NCI-H524 treated with DMSO at 0.1 percent for 48 hours (cell line): Measurements from ENCODE around the gene COG1.

ENCODE experiments used
- DNase-seq: peaks from one replicate; lab custom pipeline; 2025; lab: John Stamatoyannopoulos, UW

Gene COG1

GRCh38 chr17:73198930-73199260 lies 6.0 kb downstream of the COG1 start:
- no peak for DNase-seq

- DNase-seq: no peak
These were observed 7.0 kb downstream of the COG1 start for GRCh38 chr17:73199751-73200317.

- no peak for DNase-seq
These were observed 7.6 kb downstream of the COG1 start for GRCh38 chr17:73200476-73200875.

- no peak for DNase-seq
These were observed 8.6 kb downstream of the COG1 start for GRCh38 chr17:73201215-73202069.

GRCh38 chr17:73203135-73203787 lies 10.4 kb downstream of the COG1 start:
- no peak for DNase-seq

- no peak for DNase-seq
These were observed 11.1 kb downstream of the COG1 start for GRCh38 chr17:73203788-73204479.

- DNase-seq: no peak
These were observed 12.7 kb downstream of the COG1 start for GRCh38 chr17:73205459-73205961.

- no peak for DNase-seq
These were observed 15.4 kb downstream of the COG1 start for GRCh38 chr17:73208139-73208827.

GRCh38 chr17:73209436-73209835 lies 16.6 kb downstream of the COG1 start:
- DNase-seq: no peak

GRCh38 chr17:73210002-73210678 lies 17.3 kb downstream of the COG1 start:
- no peak for DNase-seq

GRCh38 chr17:73211745-73212144 lies 18.9 kb downstream of the COG1 start:
- DNase-seq: no peak

GRCh38 chr17:73214008-73214407 lies 21.2 kb downstream of the COG1 start:
- no peak for DNase-seq

- no peak for DNase-seq
These were observed 22.0 kb downstream of the COG1 start for GRCh38 chr17:73214851-73215250.

GRCh38 chr17:73215447-73215846 lies 22.6 kb downstream of the COG1 start:
- no peak for DNase-seq

GRCh38 chr17:73223626-73224230 lies 30.9 kb downstream of the COG1 start:
- DNase-seq: no peak

- no peak for DNase-seq
These were observed 31.4 kb downstream of the COG1 start for GRCh38 chr17:73224237-73224636.

- no peak for DNase-seq
These were observed 31.9 kb downstream of the COG1 start for GRCh38 chr17:73224663-73225305.

GRCh38 chr17:73226556-73227172 lies 33.8 kb downstream of the COG1 start:
- no peak for DNase-seq

GRCh38 chr17:73227379-73227778 lies 34.5 kb downstream of the COG1 start:
- no peak for DNase-seq

GRCh38 chr17:73227944-73228343 lies 35.1 kb downstream of the COG1 start:
- DNase-seq: no peak
